ENCODE measurements around the gene RFX3. TPM values are rescaled to one million over a fixed set of nuclear protein-coding genes. Genes with fewer than 3 reads are reported as not detected.

RFX3 gene
- total RNA-seq, 1 experiment from 2014 or later = 2.5 TPM

- no peak for DNase-seq (ENCODE audit: low read depth)
These were observed 288.7 kb downstream of the RFX3 start for GRCh38 chr9:3237121-3237520.

- DNase-seq (ENCODE audit: low read depth) = no peak
These were observed 290.3 kb downstream of the RFX3 start for GRCh38 chr9:3235497-3235896.

DNA sequence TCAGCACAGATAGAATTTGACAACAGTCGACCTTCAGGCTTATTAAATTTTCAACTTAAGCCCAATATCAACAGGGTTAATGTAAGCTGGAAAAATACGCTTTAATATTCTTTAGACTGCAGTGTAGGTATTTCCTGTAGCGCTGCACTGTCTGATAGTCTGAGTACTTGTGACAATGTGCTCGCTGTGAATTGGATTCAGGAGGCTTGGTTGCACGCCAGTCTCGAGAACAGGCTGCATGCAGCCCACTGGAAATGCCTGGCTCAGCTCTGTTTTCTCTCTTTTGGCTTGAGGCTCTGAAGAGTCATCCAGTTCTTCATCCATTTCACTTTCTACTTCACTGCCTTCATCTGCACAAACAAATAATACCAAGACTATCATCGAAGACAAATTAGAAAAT lies 300.9 kb downstream of the RFX3 start:
- DNase-seq (ENCODE audit: low read depth) = no peak

DNA sequence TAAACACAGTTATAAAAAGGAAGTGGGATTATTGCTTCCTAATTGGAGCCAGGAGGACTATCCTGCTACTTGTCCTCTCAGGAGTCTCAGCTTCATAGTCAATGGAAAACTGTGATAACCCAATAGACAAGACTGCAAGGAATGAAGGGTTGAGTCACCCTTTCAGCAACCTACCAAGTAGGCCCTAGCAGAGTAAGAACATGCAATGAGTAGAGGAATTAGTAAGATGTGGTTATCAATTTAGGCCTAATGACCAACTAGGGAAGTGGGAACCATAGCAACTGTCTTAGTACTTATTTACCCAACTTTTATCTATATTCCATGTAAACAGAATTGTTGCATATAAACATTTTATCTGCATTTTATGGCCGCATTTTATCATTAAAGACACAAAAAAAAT lies 310.1 kb downstream of the RFX3 start:
- DNase-seq (ENCODE audit: low read depth) = no peak

DNA sequence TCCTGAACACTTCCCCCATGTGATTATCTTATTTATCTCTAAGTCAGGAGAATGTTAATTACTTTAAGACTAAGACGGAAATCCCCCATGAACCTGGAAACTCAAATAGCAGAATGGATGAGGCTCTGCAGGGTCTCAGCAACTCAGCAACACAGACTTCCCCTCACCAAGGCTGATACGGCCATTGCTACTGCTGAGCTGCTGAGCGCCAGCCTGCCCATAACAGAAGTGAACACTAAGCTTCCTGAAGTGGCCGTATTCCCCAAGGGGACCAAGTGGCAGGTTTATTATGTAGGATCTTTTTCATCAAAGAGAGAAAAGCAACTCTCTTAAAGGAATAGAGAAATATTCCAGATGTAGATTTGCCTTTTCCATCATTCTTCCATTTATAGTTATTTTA lies 311.1 kb downstream of the RFX3 start:
- DNase-seq (ENCODE audit: low read depth) = no peak

- DNase-seq (ENCODE audit: low read depth) = peak; percentile 32
These were observed 320.2 kb downstream of the RFX3 start for GRCh38 chr9:3205421-3206095.

DNA sequence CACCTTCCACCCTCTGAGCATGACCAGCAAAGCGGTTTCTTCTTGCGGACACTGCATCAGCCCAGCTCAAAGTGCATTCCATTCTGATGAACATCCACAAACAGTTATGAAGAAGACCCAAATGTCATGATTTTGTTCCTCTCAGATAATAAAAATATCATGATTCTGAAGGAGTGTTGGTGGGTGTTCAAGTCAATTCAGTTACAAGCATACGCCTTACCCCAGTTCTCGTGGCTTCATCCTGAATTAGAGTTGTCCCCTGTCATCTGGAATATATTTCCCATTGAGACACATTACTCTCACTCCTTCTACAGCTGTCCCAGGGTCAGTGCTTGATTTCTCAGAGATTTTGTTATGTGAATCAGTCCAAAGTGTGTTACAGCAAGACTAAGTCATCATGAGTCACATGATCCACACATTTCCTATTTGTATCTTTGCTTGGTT lies 325.4 kb downstream of the RFX3 start:
- peak; percentile 80 for DNase-seq (ENCODE audit: low read depth)

DNA sequence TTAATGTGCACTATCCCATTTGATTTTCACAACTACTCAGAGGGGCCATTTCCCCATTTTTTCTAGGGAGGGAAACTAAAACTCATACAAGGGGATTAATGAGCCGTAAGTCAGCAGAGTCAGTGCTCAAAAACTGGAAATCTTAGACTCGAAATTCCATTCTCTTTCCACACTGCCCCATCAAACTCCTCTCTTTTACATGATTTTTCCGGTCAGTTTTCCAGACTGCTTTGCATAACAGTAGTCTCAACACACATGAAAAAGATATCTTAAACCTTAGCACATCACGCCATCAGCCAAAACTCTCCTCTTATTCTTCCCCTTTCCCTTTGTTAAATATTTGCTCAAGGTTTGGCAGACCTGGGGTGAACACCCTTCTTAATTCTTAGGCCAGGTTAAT lies 332.0 kb downstream of the RFX3 start:
- DNase-seq (ENCODE audit: low read depth) = no peak

DNA sequence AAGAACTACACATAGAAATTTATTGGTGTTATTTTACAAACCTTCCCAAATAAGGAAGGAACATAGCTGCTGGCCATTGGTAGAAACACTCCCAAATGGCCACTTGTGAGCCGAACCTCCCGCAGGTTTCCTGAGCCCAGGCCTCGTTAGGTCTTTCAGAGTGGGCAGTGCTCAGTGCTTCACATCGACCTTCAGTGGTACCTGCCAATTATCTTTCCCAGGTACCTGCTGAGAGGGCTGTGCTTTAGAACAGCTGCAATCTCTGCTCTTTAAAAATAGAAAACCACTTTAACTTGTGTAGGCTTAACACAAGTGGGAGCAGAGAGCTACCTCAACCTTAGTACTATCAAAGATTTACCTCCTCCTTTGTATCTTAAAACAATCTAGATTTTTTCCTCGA lies 334.1 kb downstream of the RFX3 start:
- DNase-seq (ENCODE audit: low read depth) = no peak

GRCh38 chr9:3189113-3189861 lies 336.5 kb downstream of the RFX3 start:
- no peak for DNase-seq (ENCODE audit: low read depth)

DNA sequence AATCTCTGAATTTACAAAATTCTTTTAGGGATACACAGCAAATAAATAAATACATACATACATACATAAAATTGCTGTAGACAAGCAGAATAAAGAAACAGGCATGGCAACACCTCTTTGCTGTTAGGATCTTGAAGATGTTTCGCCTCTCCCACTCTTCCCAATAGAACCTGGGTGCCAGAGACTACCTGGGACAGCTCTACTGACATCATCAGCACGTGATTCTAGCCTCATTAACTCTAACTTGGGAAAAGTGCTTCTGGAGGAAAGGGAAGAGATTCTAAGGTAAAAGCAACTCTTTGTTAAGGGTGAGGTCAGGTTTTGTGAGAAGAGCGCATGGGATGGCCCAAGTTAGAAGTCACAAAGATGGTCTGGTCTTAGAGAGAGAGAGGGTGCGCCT lies 339.1 kb downstream of the RFX3 start:
- DNase-seq (ENCODE audit: low read depth) = no peak

GRCh38 chr9:3181049-3181953 lies 344.5 kb downstream of the RFX3 start:
- DNase-seq (ENCODE audit: low read depth) = peak; percentile 17

DNA sequence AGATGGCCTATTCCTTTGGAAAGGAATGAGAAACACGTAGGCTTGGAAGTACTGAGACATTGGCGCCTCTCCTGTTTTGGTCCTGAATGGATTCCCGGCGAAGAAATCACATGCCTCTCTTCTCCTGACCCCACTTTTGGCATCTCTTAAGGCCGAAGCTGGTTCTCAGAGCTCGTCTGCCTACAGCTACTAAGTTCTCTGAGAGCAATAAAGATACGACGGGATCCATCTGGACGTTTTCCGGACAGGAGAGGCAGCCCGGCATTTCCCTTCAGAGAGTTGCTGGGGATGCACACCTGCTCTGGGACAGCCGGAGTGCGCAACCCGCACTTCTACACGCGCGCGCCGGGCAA lies 345.1 kb downstream of the RFX3 start:
- DNase-seq (ENCODE audit: low read depth) = no peak

DNA sequence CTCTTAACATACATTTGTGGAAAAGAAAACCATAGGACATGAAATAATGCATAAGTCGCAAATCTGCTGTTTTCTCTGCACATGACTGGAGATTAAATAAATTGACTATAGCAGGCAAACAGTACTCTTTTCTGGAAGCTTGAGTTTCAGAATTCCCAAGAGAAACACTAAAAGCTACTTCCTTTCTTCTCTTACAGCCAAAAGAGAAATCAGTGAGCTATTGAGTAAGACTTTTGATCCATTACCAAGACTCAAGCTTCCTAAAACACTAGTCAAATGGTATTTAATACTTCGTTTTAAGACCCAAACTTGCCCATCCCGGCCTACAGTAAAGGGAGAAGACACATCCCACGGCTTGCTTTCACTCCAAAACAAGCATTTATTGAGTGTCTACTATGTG lies 346.1 kb downstream of the RFX3 start:
- no peak for DNase-seq (ENCODE audit: low read depth)

DNA sequence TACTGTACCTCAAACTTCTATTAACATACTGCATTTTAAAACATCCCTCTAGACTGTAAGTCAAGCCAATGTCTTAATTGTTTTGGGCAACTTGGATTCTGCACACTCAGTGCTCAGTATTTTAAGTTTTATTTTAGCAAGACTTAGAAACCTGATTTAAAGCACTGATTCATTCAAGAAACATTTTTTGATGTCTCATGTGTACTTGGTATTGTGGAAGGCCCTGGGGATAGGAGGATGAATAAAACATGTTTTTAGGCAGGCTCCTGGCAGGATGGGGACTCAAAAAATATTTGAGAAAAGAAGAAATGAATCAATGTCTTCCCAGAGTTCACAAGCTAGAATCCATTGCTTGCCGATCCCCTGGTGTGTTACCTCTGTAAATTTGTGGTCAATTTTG lies 347.9 kb downstream of the RFX3 start:
- DNase-seq (ENCODE audit: low read depth) = peak; percentile 38

- DNase-seq (ENCODE audit: low read depth) = no peak
These were observed 348.5 kb downstream of the RFX3 start for GRCh38 chr9:3177146-3177761.

DNA sequence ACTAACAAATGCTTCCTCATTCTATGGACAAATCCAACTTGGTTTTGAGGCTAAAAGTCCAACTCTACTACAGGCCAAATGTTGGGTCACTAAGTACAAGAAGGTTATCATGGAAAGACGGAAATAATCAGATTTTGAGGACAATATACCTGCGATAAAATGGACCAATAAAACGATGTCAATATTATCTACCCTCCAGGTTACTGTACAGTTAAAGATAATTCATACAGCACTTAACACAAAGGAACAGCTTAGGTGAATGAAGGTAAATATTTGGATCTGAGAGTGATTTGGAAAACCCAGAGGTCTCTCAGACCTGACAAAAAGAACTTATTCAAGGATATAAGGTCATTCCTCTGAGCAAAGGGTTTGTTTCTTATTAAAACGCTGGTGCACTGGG lies 352.4 kb downstream of the RFX3 start:
- no peak for DNase-seq (ENCODE audit: low read depth)

- DNase-seq (ENCODE audit: low read depth) = no peak
These were observed 355.0 kb downstream of the RFX3 start for GRCh38 chr9:3170819-3171218.
